T-helper 2 cell (primary cell): ENCODE results near the gene CHAF1B.

Experiments used
- DNase-seq, 5 experiments: peaks; one replicate each; pipeline versions ENCODE4 v3.0.0 to v3.0.0-alpha.2; 2012 to 2022

CHAF1B gene

GRCh38 chr21:36463991-36464390 is 78.8 kb downstream of the CHAF1B start:
- no peak for DNase-seq

GRCh38 chr21:36464590-36464989 is 79.4 kb downstream of the CHAF1B start:
- no peak for DNase-seq

GRCh38 chr21:36465478-36465877 is 80.3 kb downstream of the CHAF1B start:
- DNase-seq = no peak

GRCh38 chr21:36466061-36466511 is 80.9 kb downstream of the CHAF1B start:
- no peak for DNase-seq
